Fibroblast of lung (primary cell): ENCODE results near the gene AGAP1. TPM values are rescaled to one million over a fixed set of nuclear protein-coding genes. Genes with fewer than 3 reads are reported as not detected.

ENCODE experiments used
- DNase-seq, 2 donors: peaks; one replicate each; pipeline versions ENCODE4 v3.0.0 to v3.0.0-alpha.2; 2010; ENCODE audit warnings: low read depth in 2 of 2
- H2AFZ ChIP-seq: 2 replicates; pipeline ENCODE4 v1.5.1; 2012; ENCODE audit warnings: low read length, control low read depth, inconsistent platforms
- H3K27ac ChIP-seq: 2 replicates; pipeline ENCODE4 v1.5.1; 2011; ENCODE audit warnings: low read length, control low read depth; ENCODE audit not compliant: insufficient read depth
- H3K27me3 ChIP-seq: 2 replicates; pipeline ENCODE4 v1.5.1; 2011; ENCODE audit warnings: mild to moderate bottlenecking, low read length; ENCODE audit not compliant: control insufficient read depth, insufficient read depth
- H3K36me3 ChIP-seq: 2 replicates; pipeline ENCODE4 v1.5.1; 2011; ENCODE audit warnings: low read length; ENCODE audit not compliant: control insufficient read depth, insufficient read depth
- H3K4me1 ChIP-seq: 2 replicates; pipeline ENCODE4 v1.5.1; 2011; ENCODE audit warnings: low read length; ENCODE audit not compliant: control insufficient read depth, insufficient read depth; ENCODE audit errors: extremely low read depth
- H3K4me2 ChIP-seq: 2 replicates; pipeline ENCODE4 v1.5.1; 2011; ENCODE audit warnings: low read length, control low read depth; ENCODE audit not compliant: insufficient read depth; ENCODE audit errors: extremely low read depth
- H3K4me3 ChIP-seq, 4 experiments: fragments of 200-600 bp in 1 of 4; sonication (generic) in 1 of 4; replicated peaks in 1 of 4; 2 replicates each; pipeline ENCODE4 v1.5.1; 2011 to 2016; ENCODE audit warnings: low read length in 4 of 4, low read depth in 3 of 4, mild to moderate bottlenecking in 3 of 4, control low read depth in 2 of 4, inconsistent platforms in 1 of 4, mixed read lengths in 1 of 4; ENCODE audit not compliant: insufficient read depth in 1 of 4; ENCODE audit errors: control extremely low read depth in 1 of 4
- H3K79me2 ChIP-seq: 2 replicates; pipeline ENCODE4 v1.5.1; 2012; ENCODE audit warnings: mild to moderate bottlenecking, low read length, inconsistent platforms; ENCODE audit not compliant: control insufficient read depth, insufficient read depth
- H3K9ac ChIP-seq: 2 replicates; pipeline ENCODE4 v1.5.1; 2011; ENCODE audit warnings: mild to moderate bottlenecking, low read length, control low read depth; ENCODE audit not compliant: insufficient read depth
- H3K9me3 ChIP-seq: 2 replicates; pipeline ENCODE4 v1.5.1; 2012; ENCODE audit warnings: low read depth, low read length; ENCODE audit not compliant: control insufficient read depth, insufficient read depth
- H4K20me1 ChIP-seq: 2 replicates; pipeline ENCODE4 v1.5.1; 2011; ENCODE audit warnings: low read length; ENCODE audit not compliant: control insufficient read depth, insufficient read depth; ENCODE audit errors: extremely low read depth
- EZH2 ChIP-seq: IDR thresholded peaks from 2 replicates; pipeline ENCODE4 v1.5.1; 2012; ENCODE audit warnings: low read length, control low read depth, mild to moderate bottlenecking; ENCODE audit errors: missing control alignments
- polyA plus RNA-seq, 2 donors: library from polyadenylated mRNA; depleted of rRNA in 1 of 2; stranded (reverse) in 1 of 2; unstranded in 1 of 2; fragments of >200 nt; gene quantifications; 2 replicates each; pipeline ENCODE4 v1.2.1, GENCODE V29; 2011 to 2012; ENCODE audit warnings: missing spikeins in 1 of 2
- total RNA-seq: library from RNA; depleted of rRNA; stranded (reverse); fragments of >200 nt; gene quantifications from 2 replicates; pipeline ENCODE4 v1.2.1, GENCODE V29; 2014
- TF ChIP-seq, protein P1 (sequence below), 2 donors: IDR thresholded peaks in 1 of 2; conservative IDR thresholded peaks in 1 of 2; 1 replicate in 1 of 2; 2 replicates in 1 of 2; pipeline ENCODE4 v1.5.1; 2011 to 2012; ENCODE audit warnings: low read length in 2 of 2, control low read depth in 1 of 2, inconsistent platforms in 1 of 2, low read depth in 1 of 2, mild to moderate bottlenecking in 1 of 2

AGAP1 gene
- total and polyA plus RNA-seq, 2 donors (not counting 1 experiment from before 2014, with no cell fraction given) = 10.6 to 14.0 TPM

DNA sequence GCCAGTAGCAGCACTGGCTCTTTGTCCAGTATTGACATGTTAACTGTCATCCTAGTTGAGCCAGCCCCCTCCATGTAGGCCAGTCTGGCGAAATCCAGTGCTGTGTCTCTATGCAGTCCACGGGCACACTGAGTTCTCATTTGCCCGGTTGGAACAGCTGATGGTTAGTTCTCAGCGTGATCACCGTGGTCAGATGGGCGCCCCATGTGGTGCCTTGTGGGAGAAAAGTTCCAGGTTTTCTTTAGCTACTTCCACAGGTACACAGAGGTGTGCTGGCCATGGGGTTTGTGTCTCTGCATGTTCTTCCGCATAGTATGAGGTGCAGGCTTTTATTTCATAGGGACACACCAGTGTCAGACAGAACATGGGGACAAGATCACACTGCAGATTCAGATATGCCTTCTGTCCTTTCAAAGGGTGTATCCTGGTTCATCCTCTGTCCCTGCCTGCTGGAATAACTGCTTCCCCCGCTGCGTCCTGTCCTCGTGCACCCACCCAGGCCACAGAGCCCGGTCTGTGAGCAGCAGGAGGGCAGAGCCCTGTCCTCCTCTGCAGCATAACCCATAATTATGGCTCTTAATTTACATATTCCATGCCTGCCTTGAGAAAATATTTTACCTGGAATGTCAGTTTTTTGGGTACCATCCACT is 340.3 kb downstream of the AGAP1 start:
- Histone ChIP-seq H3K27me3 (no peaks in the 10 kb centered on the region), H3K9ac (no peak overlapping the region), H3K9me3 (no peaks in the 10 kb centered on the region), H3K36me3 (no peaks in the 10 kb centered on the region), H4K20me1 (no peaks in the 10 kb centered on the region), H3K4me1 (no peaks in the 10 kb centered on the region), H3K4me2 (no peak overlapping the region), H3K27ac (no peak overlapping the region), H3K4me3 (no peak overlapping the region), H2AFZ (no peak overlapping the region), H3K79me2 (no peaks in the 10 kb centered on the region)
- TF ChIP-seq, protein P1, sequence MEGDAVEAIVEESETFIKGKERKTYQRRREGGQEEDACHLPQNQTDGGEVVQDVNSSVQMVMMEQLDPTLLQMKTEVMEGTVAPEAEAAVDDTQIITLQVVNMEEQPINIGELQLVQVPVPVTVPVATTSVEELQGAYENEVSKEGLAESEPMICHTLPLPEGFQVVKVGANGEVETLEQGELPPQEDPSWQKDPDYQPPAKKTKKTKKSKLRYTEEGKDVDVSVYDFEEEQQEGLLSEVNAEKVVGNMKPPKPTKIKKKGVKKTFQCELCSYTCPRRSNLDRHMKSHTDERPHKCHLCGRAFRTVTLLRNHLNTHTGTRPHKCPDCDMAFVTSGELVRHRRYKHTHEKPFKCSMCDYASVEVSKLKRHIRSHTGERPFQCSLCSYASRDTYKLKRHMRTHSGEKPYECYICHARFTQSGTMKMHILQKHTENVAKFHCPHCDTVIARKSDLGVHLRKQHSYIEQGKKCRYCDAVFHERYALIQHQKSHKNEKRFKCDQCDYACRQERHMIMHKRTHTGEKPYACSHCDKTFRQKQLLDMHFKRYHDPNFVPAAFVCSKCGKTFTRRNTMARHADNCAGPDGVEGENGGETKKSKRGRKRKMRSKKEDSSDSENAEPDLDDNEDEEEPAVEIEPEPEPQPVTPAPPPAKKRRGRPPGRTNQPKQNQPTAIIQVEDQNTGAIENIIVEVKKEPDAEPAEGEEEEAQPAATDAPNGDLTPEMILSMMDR (conservative IDR thresholded peaks at IDR 0.05 in 1 of 2, IDR thresholded peaks at IDR 0.05 in 1 of 2; ENCODE audit: low read depth in 1 of 2, low read length in 2 of 2) = no peak
- no peak for TF ChIP-seq EZH2
- no peak for DNase-seq

DNA sequence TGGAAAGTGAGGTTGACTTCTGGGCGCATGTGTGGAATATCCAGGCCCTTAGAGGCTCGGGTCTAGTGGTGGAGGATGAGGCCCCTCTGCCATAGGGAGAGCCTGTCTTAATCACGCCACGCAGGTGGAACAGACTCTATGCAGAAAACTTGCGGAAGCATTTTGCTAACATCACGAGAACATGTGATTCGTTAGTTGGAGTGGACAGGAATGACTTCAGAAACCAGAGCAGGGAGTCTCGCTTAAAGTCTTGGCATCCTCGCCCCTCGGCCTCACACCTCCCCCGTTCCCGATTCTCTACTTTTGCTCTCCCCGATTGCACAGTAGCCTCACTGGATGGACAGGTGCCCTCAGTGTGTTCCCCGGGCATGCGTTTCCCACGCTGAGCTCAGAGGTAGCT is 340.9 kb downstream of the AGAP1 start:
- H3K4me1 ChIP-seq = no peaks in the 10 kb centered on the region
- H3K4me2 ChIP-seq = no peak overlapping the region
- H4K20me1 ChIP-seq = no peaks in the 10 kb centered on the region
- TF ChIP-seq, protein P1 (conservative IDR thresholded peaks at IDR 0.05 in 1 of 2, IDR thresholded peaks at IDR 0.05 in 1 of 2; ENCODE audit: low read depth in 1 of 2, low read length in 2 of 2) = no peak
- TF ChIP-seq EZH2 = no peak
- no peak overlapping the region for H3K9ac ChIP-seq
- H3K79me2 ChIP-seq = no peaks in the 10 kb centered on the region
- no peaks in the 10 kb centered on the region for H3K36me3 ChIP-seq
- no peaks in the 10 kb centered on the region for H3K27me3 ChIP-seq
- H2AFZ ChIP-seq = no peak overlapping the region
- H3K4me3 ChIP-seq = no peak overlapping the region
- DNase-seq = no peak
- H3K9me3 ChIP-seq = no peaks in the 10 kb centered on the region
- H3K27ac ChIP-seq = no peak overlapping the region

DNA sequence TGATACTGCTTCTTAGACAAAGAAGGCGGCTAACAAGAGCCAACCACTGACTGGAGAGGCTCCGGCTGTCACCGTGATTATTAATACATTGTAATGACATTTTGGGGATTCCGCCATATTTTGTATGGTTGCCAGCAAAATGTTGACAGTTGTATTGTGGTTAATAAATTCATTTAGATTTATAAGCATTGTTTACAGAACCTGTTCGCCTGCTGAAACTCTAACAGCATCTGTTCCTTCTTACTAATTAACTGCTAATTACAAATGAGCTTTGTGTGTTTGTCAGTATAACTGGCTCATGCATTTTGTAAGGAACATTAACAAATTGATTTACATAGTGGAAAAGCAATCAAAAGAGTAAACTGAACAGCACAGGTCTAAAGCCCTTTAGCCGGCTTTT is 342.0 kb downstream of the AGAP1 start:
- Histone ChIP-seq H3K36me3 (no peaks in the 10 kb centered on the region), H3K9me3 (no peaks in the 10 kb centered on the region), H3K4me1 (no peaks in the 10 kb centered on the region), H3K4me2 (no peak overlapping the region), H3K9ac (no peak overlapping the region), H4K20me1 (no peaks in the 10 kb centered on the region), H2AFZ (no peak overlapping the region), H3K27me3 (no peaks in the 10 kb centered on the region), H3K79me2 (no peaks in the 10 kb centered on the region), H3K27ac (no peak overlapping the region), H3K4me3 (no peak overlapping the region)
- DNase-seq = no peak
- TF ChIP-seq EZH2 = no peak
- TF ChIP-seq, protein P1 (conservative IDR thresholded peaks at IDR 0.05 in 1 of 2, IDR thresholded peaks at IDR 0.05 in 1 of 2; ENCODE audit: low read depth in 1 of 2, low read length in 2 of 2) = no peak
